ENCODE results near the gene PARP14. TPM values are rescaled to one million over a fixed set of nuclear protein-coding genes. Genes with fewer than 3 reads are reported as not detected.

PARP14 gene
- total and polyA plus RNA-seq, 2 donors (not counting 3 experiments of a cell fraction or from before 2014, with no cell fraction given) = 19.7 to 41.5 TPM

- no peaks in the 10 kb centered on the region for H3K9me3 ChIP-seq (replicated peaks; ENCODE audit: control insufficient read depth, insufficient read depth, low read length)
- H3K27ac ChIP-seq (ENCODE audit: insufficient read depth, low read depth, low read length) = no peak overlapping the region
- H3K9ac ChIP-seq (replicated peaks; ENCODE audit: extremely low read depth, insufficient read depth, low read length) = no peak overlapping the region
- H3K4me1 ChIP-seq (ENCODE audit: control insufficient read depth, extremely low read depth, insufficient read depth, low read length) = no peaks in the 10 kb centered on the region
- intact Hi-C loops (cut with micrococcal nuclease) = no loop called here
- TF ChIP-seq MAX (IDR thresholded peaks at IDR 0.05; ENCODE audit: insufficient read depth, insufficient read length) (no peak), GATA2 (IDR thresholded peaks at IDR 0.05; ENCODE audit: insufficient read depth, insufficient read length, low read depth, low read length) (no peak), CTCF (IDR thresholded peaks at IDR 0.05; ENCODE audit: extremely low read depth in 1 of 2, insufficient read depth in 1 of 2, low read depth in 1 of 2, low read length in 2 of 2) (no peak), POLR2A (IDR thresholded peaks at IDR 0.05; ENCODE audit: low read depth, low read length) (no peak), EZH2 (IDR thresholded peaks at IDR 0.05; ENCODE audit: borderline replicate concordance, low read depth, low read length, severe bottlenecking) (no peak), FOS (IDR thresholded peaks at IDR 0.05; ENCODE audit: borderline replicate concordance, insufficient read depth, low read length) (no peak)
- H2AFZ ChIP-seq (ENCODE audit: low read depth, low read length) = no peak overlapping the region
- peaks cover 4% of the 10 kb centered on the region for H3K9me1 ChIP-seq (replicated peaks; ENCODE audit: control insufficient read depth, extremely low read depth, insufficient read depth, low read length)
- POLR2A ChIA-PET = no interaction called here
- no peaks in the 10 kb centered on the region for H4K20me1 ChIP-seq (replicated peaks; ENCODE audit: control insufficient read depth, extremely low read depth, insufficient read depth, low read length)
- FAIRE-seq (no peak), DNase-seq (ENCODE audit: low read depth, low spot score) (no peak)
- peaks cover 4 to 24% of the 10 kb centered on the region in 2 experiments for H3K36me3 ChIP-seq (ENCODE audit: control insufficient read depth in 2 of 2, extremely low read depth in 1 of 2, insufficient read depth in 2 of 2, low read length in 2 of 2)
- no TSS peak for BruUV-seq (replicated peaks)
- no peaks in the 10 kb centered on the region for H3K27me3 ChIP-seq (ENCODE audit: control insufficient read depth in 2 of 2, insufficient read depth in 2 of 2, low read length in 2 of 2)
- CTCF ChIA-PET = no interaction called here
- dilution Hi-C loops (cut with MboI; ENCODE audit: extremely low pct_ligation_motif_present, low sequenced_read_pairs) = no loop called here
- no peaks in the 10 kb centered on the region for H3K79me2 ChIP-seq (ENCODE audit: control insufficient read depth, insufficient read depth, low read length)
- no peak overlapping the region for H3K4me3 ChIP-seq (replicated peaks in 1 of 3; ENCODE audit: insufficient read depth in 1 of 3, low read depth in 1 of 3, low read length in 3 of 3)
- H3K4me2 ChIP-seq (ENCODE audit: insufficient read depth, low read length) = no peak overlapping the region
These were observed 19.6 kb downstream of the PARP14 start for GRCh38 chr3:122700193-122700592.

Measured in endothelial cell of umbilical vein (primary cell).